Mesendoderm (in vitro differentiated cells): Measurements from ENCODE around the gene IL17REL.

Experiments used
- DNase-seq: peaks from one replicate; pipeline ENCODE4 v3.0.0; 2013
- H2AK5ac ChIP-seq: 2 replicates; pipeline ENCODE4 v1.6.1; 2013; ENCODE audit warnings: low read length, inconsistent platforms
- H2BK120ac ChIP-seq: 2 replicates; pipeline ENCODE4 v1.6.1; 2013; ENCODE audit warnings: low read depth, mild to moderate bottlenecking, low read length, moderate library complexity, mixed read lengths
- H2BK15ac ChIP-seq: replicated peaks from 2 replicates; pipeline ENCODE4 v1.6.1; 2013; ENCODE audit warnings: low read depth, mild to moderate bottlenecking, moderate library complexity
- H2BK5ac ChIP-seq: 2 replicates; pipeline ENCODE4 v1.6.1; 2013; ENCODE audit warnings: low read length, inconsistent platforms
- H3K18ac ChIP-seq: 2 replicates; pipeline ENCODE4 v1.6.1; 2013; ENCODE audit warnings: mild to moderate bottlenecking, low read length, mixed read lengths
- H3K23ac ChIP-seq: one replicate; pipeline ENCODE4 v1.6.1; 2013; ENCODE audit warnings: low read length
- H3K27ac ChIP-seq: 2 replicates; pipeline ENCODE4 v1.5.1; 2013; ENCODE audit warnings: low read depth, mild to moderate bottlenecking, inconsistent platforms, low read length, moderate library complexity
- H3K27me3 ChIP-seq: 2 replicates; pipeline ENCODE4 v1.6.1; 2013; ENCODE audit warnings: low read length, control low read depth, mild to moderate bottlenecking, inconsistent platforms; ENCODE audit not compliant: insufficient read depth, poor library complexity
- H3K36me3 ChIP-seq: 2 replicates; pipeline ENCODE4 v1.6.1; 2013; ENCODE audit warnings: low read length, inconsistent platforms; ENCODE audit not compliant: control insufficient read depth, insufficient read depth
- H3K4ac ChIP-seq: one replicate; pipeline ENCODE4 v1.6.1; 2013; ENCODE audit warnings: low read depth, mild to moderate bottlenecking, low read length, moderate library complexity
- H3K4me1 ChIP-seq: 2 replicates; pipeline ENCODE4 v1.6.1; 2013; ENCODE audit warnings: low read depth, low read length, inconsistent platforms; ENCODE audit not compliant: control insufficient read depth
- H3K4me2 ChIP-seq: 2 replicates; pipeline ENCODE4 v1.6.1; 2013; ENCODE audit warnings: low read length
- H3K4me3 ChIP-seq: 2 replicates; pipeline ENCODE4 v1.5.1; 2013; ENCODE audit warnings: mild to moderate bottlenecking, low read length
- H3K56ac ChIP-seq: one replicate; pipeline ENCODE4 v1.6.1; 2013; ENCODE audit warnings: low read length
- H3K79me1 ChIP-seq: 2 replicates; pipeline ENCODE4 v1.6.1; 2013; ENCODE audit warnings: low read length, inconsistent platforms
- H3K79me2 ChIP-seq: 2 replicates; pipeline ENCODE4 v1.6.1; 2013; ENCODE audit warnings: mild to moderate bottlenecking, low read length; ENCODE audit not compliant: control insufficient read depth, insufficient read depth
- H3K9ac ChIP-seq: 2 replicates; pipeline ENCODE4 v1.6.1; 2013; ENCODE audit warnings: low read length, inconsistent platforms
- H4K5ac ChIP-seq: one replicate; pipeline ENCODE4 v1.6.1; 2013; ENCODE audit warnings: low read length
- H4K8ac ChIP-seq: one replicate; pipeline ENCODE4 v1.6.1; 2013; ENCODE audit warnings: low read depth, mild to moderate bottlenecking, control low read depth, low read length, moderate library complexity
- WGBS: extraction: QIAGEN DNeasy Blood & Tissue Kit; methylation state at CpG from one replicate; pipeline ENCODE4 v1.1.7; 2013; ENCODE audit warnings: low lambda C conversion rate, missing lambda C conversion rate; ENCODE audit not compliant: insufficient coverage; ENCODE audit errors: extremely low coverage; 5-methylcytosine and 5-hydroxymethylcytosine counted together

IL17REL gene

GRCh38 chr22:50051930-50052329 lies 39.4 kb upstream of the IL17REL start:
- Histone ChIP-seq H2BK120ac (no peak overlapping the region), H3K4me3 (no peak overlapping the region), H3K18ac (no peak overlapping the region), H3K4ac (no peak overlapping the region), H3K56ac (no peak overlapping the region), H2BK5ac (no peak overlapping the region), H3K27ac (no peak overlapping the region), H3K9ac (no peak overlapping the region), H2AK5ac (no peak overlapping the region), H4K8ac (no peak overlapping the region), H4K5ac (no peak overlapping the region), H3K4me2 (no peak overlapping the region), H3K79me2 (no peaks in the 10 kb centered on the region), H3K27me3 (no peaks in the 10 kb centered on the region), H3K36me3 (no peaks in the 10 kb centered on the region), H3K79me1 (no peaks in the 10 kb centered on the region), H3K4me1 (no peaks in the 10 kb centered on the region), H3K23ac (no peak overlapping the region), H2BK15ac (no peak overlapping the region)
- DNase-seq: no peak
- WGBS: no CpG with 5 or more reads among the region's 18 CpGs

GRCh38 chr22:50049299-50050195 lies 37.0 kb upstream of the IL17REL start:
- H3K9ac ChIP-seq: no peak overlapping the region
- H3K4me1 ChIP-seq: no peaks in the 10 kb centered on the region
- H2BK120ac ChIP-seq: no peak overlapping the region
- H3K4me3 ChIP-seq: no peak overlapping the region
- H3K18ac ChIP-seq: no peak overlapping the region
- H2BK15ac ChIP-seq: no peak overlapping the region
- no peak overlapping the region for H3K27ac ChIP-seq
- no peak overlapping the region for H4K8ac ChIP-seq
- no peaks in the 10 kb centered on the region for H3K36me3 ChIP-seq
- no peak overlapping the region for H2BK5ac ChIP-seq
- H3K79me1 ChIP-seq: no peaks in the 10 kb centered on the region
- no peak overlapping the region for H3K4me2 ChIP-seq
- H2AK5ac ChIP-seq: no peak overlapping the region
- DNase-seq: no peak
- no peak overlapping the region for H4K5ac ChIP-seq
- no peaks in the 10 kb centered on the region for H3K27me3 ChIP-seq
- H3K23ac ChIP-seq: no peak overlapping the region
- no CpG with 5 or more reads among the region's 36 CpGs for WGBS
- no peak overlapping the region for H3K4ac ChIP-seq
- H3K79me2 ChIP-seq: no peaks in the 10 kb centered on the region
- no peak overlapping the region for H3K56ac ChIP-seq

DNA sequence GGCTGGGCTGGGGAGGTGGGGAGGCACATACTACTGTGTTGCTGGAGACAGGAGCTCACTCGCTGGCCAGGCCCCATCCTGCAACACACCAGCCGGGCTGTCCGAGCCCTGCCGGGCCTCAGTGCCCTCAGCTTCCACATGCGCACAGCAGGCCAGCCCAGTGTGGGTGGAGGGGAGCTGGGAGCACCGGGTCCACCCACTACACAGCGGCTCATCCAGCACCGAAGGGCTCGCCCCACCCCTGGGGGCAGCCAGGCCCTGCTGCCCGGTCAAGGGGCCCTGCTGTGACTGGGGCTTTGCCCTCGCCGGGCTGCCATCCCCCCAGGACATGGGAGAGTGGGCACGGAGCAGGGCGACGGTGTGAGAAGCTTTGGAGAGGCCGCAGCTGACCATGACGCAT lies 36.3 kb upstream of the IL17REL start:
- Histone ChIP-seq H2BK5ac (no peak overlapping the region), H3K36me3 (no peaks in the 10 kb centered on the region), H3K23ac (no peak overlapping the region), H3K56ac (no peak overlapping the region), H3K4me2 (no peak overlapping the region), H4K5ac (no peak overlapping the region), H3K79me2 (no peaks in the 10 kb centered on the region), H3K18ac (no peak overlapping the region), H3K4me1 (no peaks in the 10 kb centered on the region), H3K79me1 (no peaks in the 10 kb centered on the region), H3K4me3 (no peak overlapping the region), H4K8ac (no peak overlapping the region), H3K27me3 (no peaks in the 10 kb centered on the region), H3K4ac (no peak overlapping the region), H2BK120ac (no peak overlapping the region), H3K27ac (no peak overlapping the region), H2AK5ac (no peak overlapping the region), H2BK15ac (no peak overlapping the region), H3K9ac (no peak overlapping the region)
- no CpG with 5 or more reads among the region's 17 CpGs for WGBS
- no peak for DNase-seq

DNA sequence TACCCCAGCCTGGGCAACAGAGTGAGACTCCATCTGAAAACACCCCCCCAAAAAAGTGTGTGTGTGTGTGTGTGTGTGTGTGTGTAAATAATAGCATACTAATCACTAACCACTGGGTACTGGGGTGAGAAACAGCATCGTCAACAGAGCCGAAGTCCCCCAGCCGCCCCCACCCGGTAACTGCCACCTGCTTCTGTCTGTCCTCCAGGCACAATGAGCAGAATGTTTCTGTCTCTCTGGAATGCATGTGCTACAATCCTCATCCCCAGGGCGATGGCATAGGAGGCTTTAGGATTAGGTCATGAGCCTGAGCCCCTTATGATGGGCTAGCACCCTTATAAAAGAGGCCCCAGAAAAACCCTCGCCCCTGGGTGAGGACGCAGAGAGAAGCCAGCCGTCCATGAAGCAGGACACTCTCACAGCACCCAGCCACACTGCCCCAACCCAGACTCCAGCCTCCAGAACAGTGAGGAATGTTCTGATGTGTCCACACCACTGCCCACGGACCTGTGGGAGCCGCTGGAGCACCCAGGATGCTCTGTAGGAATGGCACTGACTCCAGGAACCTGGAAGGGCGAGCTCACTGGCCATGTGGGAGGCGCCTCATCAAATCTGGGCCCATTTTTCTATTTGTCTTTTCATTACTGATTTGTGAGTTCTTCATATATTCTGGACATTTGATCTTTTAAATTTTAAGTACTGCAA lies 35.6 kb upstream of the IL17REL start:
- no peak overlapping the region for H3K56ac ChIP-seq
- DNase-seq: no peak
- H3K36me3 ChIP-seq: no peaks in the 10 kb centered on the region
- no peak overlapping the region for H4K8ac ChIP-seq
- WGBS: no CpG with 5 or more reads among the region's 12 CpGs
- H3K4me1 ChIP-seq: no peaks in the 10 kb centered on the region
- H3K4ac ChIP-seq: no peak overlapping the region
- no peak overlapping the region for H3K9ac ChIP-seq
- H3K4me2 ChIP-seq: no peak overlapping the region
- H3K27ac ChIP-seq: no peak overlapping the region
- no peaks in the 10 kb centered on the region for H3K27me3 ChIP-seq
- H3K18ac ChIP-seq: no peak overlapping the region
- H2BK5ac ChIP-seq: no peak overlapping the region
- no peak overlapping the region for H3K4me3 ChIP-seq
- H3K23ac ChIP-seq: no peak overlapping the region
- no peaks in the 10 kb centered on the region for H3K79me2 ChIP-seq
- no peak overlapping the region for H2AK5ac ChIP-seq
- no peaks in the 10 kb centered on the region for H3K79me1 ChIP-seq
- no peak overlapping the region for H4K5ac ChIP-seq
- no peak overlapping the region for H2BK120ac ChIP-seq
- no peak overlapping the region for H2BK15ac ChIP-seq

- no peak overlapping the region for H3K27ac ChIP-seq
- no peak overlapping the region for H2BK5ac ChIP-seq
- no peak overlapping the region for H2BK120ac ChIP-seq
- H3K4me3 ChIP-seq: no peak overlapping the region
- no peaks in the 10 kb centered on the region for H3K27me3 ChIP-seq
- H2BK15ac ChIP-seq: no peak overlapping the region
- H3K36me3 ChIP-seq: no peaks in the 10 kb centered on the region
- no peak overlapping the region for H3K56ac ChIP-seq
- no peak overlapping the region for H3K4me2 ChIP-seq
- no peak overlapping the region for H3K23ac ChIP-seq
- no peaks in the 10 kb centered on the region for H3K79me1 ChIP-seq
- no peak overlapping the region for H2AK5ac ChIP-seq
- no peak overlapping the region for H4K8ac ChIP-seq
- H3K4me1 ChIP-seq: no peaks in the 10 kb centered on the region
- DNase-seq: no peak
- no peak overlapping the region for H3K4ac ChIP-seq
- no peak overlapping the region for H4K5ac ChIP-seq
- no CpG with 5 or more reads among the region's 16 CpGs for WGBS
- H3K9ac ChIP-seq: no peak overlapping the region
- H3K79me2 ChIP-seq: no peaks in the 10 kb centered on the region
- no peak overlapping the region for H3K18ac ChIP-seq
These were observed 34.8 kb upstream of the IL17REL start for GRCh38 chr22:50047346-50047745.
